GM10248 (cell line): Measurements from ENCODE around the gene TOM1L2.

Source experiments
- CTCF ChIA-PET: fragments of 300-600 bp; sonication (Branson Sonifier 250); formaldehyde crosslinking; extraction: SDS; loops from one replicate; lab custom pipeline; 2021; ENCODE audit warnings: antibody characterized with exemption; lab: Yijun Ruan, JAX
- POLR2A ChIA-PET: fragments of 350-650 bp; sonication (Branson Sonifier 250); formaldehyde crosslinking; extraction: SDS; loops from one replicate; lab custom pipeline; 2020; ENCODE audit warnings: antibody characterized with exemption; lab: Yijun Ruan, JAX
- DNase-seq: peaks from one replicate; pipeline ENCODE4 v3.0.0; 2012; ENCODE audit errors: extremely low spot score
- TF ChIP-seq, protein P1 (sequence below): IDR thresholded peaks from 2 replicates; pipeline ENCODE4 v1.5.1; 2012; ENCODE audit warnings: mild to moderate bottlenecking, low read depth; ENCODE audit errors: extremely low read depth, missing control alignments, control extremely low read depth

The TOM1L2 gene

DNA sequence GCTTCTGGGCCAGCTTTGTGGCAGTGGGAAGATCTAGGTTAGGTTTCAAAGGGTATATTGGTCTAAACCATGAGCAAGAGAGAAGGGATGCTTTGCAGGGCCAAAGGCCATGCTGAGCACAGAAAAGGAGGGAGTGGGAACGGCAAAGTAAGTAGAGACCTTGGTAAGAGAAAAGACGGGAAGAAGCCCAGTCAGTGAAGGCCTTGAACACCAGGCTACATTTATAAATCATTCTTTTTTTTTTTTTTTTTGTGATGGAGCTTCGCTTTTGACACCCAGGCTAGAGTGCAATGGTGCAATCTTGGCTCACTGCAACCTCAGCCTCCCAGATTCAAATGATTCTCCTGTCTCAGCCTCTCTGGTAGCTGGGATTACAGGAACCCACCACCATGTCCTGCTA is 18.1 kb downstream of the TOM1L2 start:
- POLR2A ChIA-PET = no interaction called here
- CTCF ChIA-PET = interaction anchor here (3.4 kb wide), 1 partner anchor 35 kb away, joined by 9 read pairs; no protein-coding TSS in a partner anchor
- no peak for DNase-seq
- TF ChIP-seq, protein P1, sequence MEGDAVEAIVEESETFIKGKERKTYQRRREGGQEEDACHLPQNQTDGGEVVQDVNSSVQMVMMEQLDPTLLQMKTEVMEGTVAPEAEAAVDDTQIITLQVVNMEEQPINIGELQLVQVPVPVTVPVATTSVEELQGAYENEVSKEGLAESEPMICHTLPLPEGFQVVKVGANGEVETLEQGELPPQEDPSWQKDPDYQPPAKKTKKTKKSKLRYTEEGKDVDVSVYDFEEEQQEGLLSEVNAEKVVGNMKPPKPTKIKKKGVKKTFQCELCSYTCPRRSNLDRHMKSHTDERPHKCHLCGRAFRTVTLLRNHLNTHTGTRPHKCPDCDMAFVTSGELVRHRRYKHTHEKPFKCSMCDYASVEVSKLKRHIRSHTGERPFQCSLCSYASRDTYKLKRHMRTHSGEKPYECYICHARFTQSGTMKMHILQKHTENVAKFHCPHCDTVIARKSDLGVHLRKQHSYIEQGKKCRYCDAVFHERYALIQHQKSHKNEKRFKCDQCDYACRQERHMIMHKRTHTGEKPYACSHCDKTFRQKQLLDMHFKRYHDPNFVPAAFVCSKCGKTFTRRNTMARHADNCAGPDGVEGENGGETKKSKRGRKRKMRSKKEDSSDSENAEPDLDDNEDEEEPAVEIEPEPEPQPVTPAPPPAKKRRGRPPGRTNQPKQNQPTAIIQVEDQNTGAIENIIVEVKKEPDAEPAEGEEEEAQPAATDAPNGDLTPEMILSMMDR = no peak

DNA sequence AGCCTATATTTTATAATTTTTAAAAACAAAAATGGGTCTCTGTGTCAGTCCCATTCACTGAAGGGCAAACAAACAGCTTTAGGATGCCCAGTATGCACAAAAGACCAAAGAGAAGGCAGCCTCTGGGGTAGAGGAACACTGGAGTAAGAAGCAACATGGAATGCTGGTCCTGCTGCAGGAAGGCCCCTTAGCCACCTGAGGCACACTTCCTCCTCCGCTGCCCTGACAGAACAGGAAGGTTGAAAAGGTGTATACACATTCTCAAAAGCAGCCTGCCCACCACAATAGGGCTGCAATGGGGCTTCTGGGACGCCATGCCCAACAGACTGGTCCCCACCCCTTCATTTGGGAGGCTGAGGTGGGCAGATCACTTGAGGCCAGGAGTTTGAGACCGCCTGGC is 19.5 kb downstream of the TOM1L2 start:
- ChIA-PET POLR2A (no interaction called here), CTCF (no interaction called here)
- TF ChIP-seq, protein P1 = no peak
- no peak for DNase-seq

DNA sequence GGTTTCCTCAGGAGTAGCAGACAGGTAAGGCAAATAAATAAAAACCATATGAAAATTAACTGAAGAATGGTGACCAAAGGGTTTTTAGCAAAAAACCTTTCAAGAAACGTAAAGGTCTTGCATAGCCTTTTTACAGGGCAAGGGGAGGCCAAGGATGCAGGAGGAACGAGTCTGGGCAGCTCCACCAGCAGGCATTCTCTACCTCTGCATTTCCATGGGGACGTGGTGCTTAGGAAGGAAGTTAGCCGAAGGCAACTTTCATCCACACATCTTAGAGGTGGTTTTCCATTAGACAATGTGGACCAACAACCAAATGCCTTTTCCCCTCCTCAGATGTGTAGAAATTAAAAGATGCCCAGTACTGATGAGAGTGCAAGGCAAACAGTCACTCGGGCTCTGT is 20.7 kb downstream of the TOM1L2 start:
- DNase-seq = no peak
- ChIA-PET CTCF (no interaction called here), POLR2A (interaction anchor here (0.7 kb wide), 1 partner anchor 249 kb away, joined by 13 read pairs; no protein-coding TSS in a partner anchor)
- TF ChIP-seq, protein P1 = no peak

DNA sequence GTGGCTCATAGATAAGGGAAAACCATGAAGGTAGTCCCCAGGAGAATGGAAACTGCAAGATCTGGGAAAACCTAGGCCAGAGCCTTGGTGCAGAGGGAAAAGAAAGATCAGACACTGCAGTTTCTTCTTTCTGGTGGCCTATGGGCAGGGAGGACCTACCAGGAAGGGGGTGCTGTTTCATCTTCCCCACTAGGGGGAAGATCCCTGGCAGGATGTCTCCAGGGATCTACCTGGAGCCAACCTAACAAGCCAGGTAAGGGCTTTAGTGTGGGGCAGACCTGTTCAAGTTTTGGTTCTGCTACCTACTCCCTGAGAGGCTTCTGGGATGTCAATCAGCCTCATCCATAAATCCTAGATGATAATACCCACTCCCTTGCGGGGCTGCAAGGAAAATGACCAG is 21.4 kb downstream of the TOM1L2 start:
- ChIA-PET CTCF (no interaction called here), POLR2A (no interaction called here)

DNA sequence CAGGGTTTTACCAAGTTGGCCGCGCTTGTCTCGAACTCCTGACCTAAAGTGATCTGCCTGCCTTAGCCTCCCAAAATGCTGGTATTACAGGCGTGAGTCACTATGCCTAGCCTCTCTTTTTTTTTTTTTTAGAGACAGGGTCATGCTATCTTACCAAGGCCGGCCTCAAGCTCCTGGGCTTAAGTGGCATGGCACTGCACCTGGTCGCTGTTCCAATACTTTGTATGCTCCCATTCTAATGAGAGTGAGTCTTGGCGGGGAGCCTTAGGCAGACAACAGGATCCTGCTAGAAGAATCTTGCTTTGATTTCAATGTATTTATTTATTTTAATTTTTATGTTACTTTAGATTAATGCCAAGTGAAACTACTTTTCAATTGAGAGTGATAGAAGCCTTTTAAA is 21.9 kb downstream of the TOM1L2 start:
- TF ChIP-seq, protein P1 = no peak
- POLR2A ChIA-PET = no interaction called here
- CTCF ChIA-PET = interaction anchor here (0.6 kb wide), 1 partner anchor 31 kb away, joined by 3 read pairs; no protein-coding TSS in a partner anchor
- DNase-seq = no peak

More for the DNA sequence above, 21.4 kb downstream of the TOM1L2 start:
- no peak for DNase-seq
- TF ChIP-seq, protein P1 = no peak

DNA sequence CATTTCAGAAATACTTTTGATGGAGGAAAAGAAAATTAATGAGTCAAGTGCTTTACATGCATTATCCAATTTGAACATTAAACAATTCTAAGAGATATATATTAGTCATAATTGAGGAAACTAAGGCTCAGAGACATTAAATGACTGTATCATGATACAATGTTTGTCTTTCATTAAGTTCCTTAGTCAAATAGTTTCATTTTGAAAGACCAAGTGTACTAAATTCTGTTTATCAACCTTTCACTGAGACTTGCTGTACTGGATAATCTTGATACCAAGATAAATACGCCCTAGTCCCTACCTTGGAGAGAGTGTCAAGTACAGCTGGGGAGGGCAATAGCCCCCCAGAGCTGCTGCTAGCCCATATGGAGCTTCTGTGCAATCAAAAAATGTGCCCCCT is 24.2 kb downstream of the TOM1L2 start:
- TF ChIP-seq, protein P1 = no peak
- no peak for DNase-seq
- POLR2A ChIA-PET = no interaction called here
- CTCF ChIA-PET = interaction anchor here (0.9 to 2.4 kb wide), 4 partner anchors 8 to 85 kb away, joined by 3 to 9 read pairs (median 5); no protein-coding TSS in a partner anchor

DNA sequence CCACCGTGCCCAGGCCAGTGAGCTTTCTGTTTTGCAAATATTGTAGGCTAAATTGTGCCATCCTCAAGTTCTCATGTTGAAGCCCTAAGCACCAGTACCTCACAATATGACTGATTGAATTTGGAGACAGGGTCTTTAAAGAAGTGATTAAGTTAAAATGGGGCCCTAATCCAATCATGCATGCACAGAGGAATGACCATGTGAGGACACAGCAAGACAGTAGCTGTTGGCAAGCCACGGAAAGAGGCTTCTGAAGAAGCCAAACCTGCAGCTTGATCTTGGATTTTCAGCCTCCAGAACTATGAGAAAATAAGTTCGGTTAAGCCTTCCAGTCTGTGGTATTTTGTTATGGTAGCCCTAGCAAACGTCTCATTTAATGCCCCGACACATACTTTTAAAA is 24.9 kb downstream of the TOM1L2 start:
- no peak for DNase-seq
- CTCF ChIA-PET = interaction anchor here (0.9 to 3.0 kb wide), 9 partner anchors 9 to 86 kb away, joined by 3 to 9 read pairs (median 6); no protein-coding TSS in a partner anchor
- TF ChIP-seq, protein P1 = no peak
- POLR2A ChIA-PET = no interaction called here
